Vagina (tissue), 2 donors: ENCODE data around the gene STK35. TPM values are rescaled to one million over a fixed set of nuclear protein-coding genes. Genes with fewer than 3 reads are reported as not detected.

Source experiments
- DNase-seq, 2 donors: peaks; one replicate each; pipeline ENCODE4 v3.0.0-alpha.2; 2017; ENCODE audit errors: extremely low spot score in 2 of 2
- H3K27ac ChIP-seq: fragments of 200-600 bp; sonication (generic); one replicate; pipeline ENCODE4 v1.5.1; 2019
- H3K27me3 ChIP-seq: fragments of 200-600 bp; sonication (generic); one replicate; pipeline ENCODE4 v1.5.1; 2019
- H3K36me3 ChIP-seq, 2 donors: fragments of 200-600 bp; sonication (generic); one replicate each; pipeline ENCODE4 v1.5.1; 2017 to 2019
- H3K4me1 ChIP-seq: fragments of 200-600 bp; sonication (generic); one replicate; pipeline ENCODE4 v1.5.1; 2019
- H3K4me3 ChIP-seq, 2 donors: fragments of 200-600 bp; sonication (generic); 1 replicate in 1 of 2; 2 replicates in 1 of 2; pipeline ENCODE4 v1.5.1; 2016 to 2019
- H3K9me3 ChIP-seq: fragments of 200-600 bp; sonication (generic); one replicate; pipeline ENCODE4 v1.5.1; 2019
- POLR2A ChIP-seq, 2 donors: fragments of 450-650 bp; IDR thresholded peaks; one replicate each; pipeline ENCODE4 v1.6.1; 2017; ENCODE audit warnings: antibody characterized with exemption in 2 of 2, mild to moderate bottlenecking in 2 of 2, moderate library complexity in 2 of 2
- POLR2AphosphoS5 ChIP-seq, 2 donors: sonication (generic); formaldehyde crosslinking; IDR thresholded peaks; one replicate each; pipeline ENCODE4 v1.9.0; 2017; ENCODE audit warnings: antibody characterized with exemption in 2 of 2, mild to moderate bottlenecking in 2 of 2, low read depth in 1 of 2; ENCODE audit not compliant: insufficient read depth in 1 of 2
- intact Hi-C: fragments of 100-400 bp; cut with DNase I; formaldehyde crosslinking; loops from one replicate; pipeline ENCODE4 v1.15.1; 2023
- total RNA-seq: library from RNA; depleted of rRNA; stranded (reverse); fragments of >200 nt; gene quantifications from one replicate; pipeline ENCODE4 v1.2.3, GENCODE V29; 2016
- TF ChIP-seq, protein P1 (sequence below), 3 experiments: fragments of 450-650 bp in 2 of 3; fragments of 200-600 bp in 1 of 3; sonication (generic) in 1 of 3; IDR thresholded peaks; one replicate each; pipeline ENCODE4 v1.5.1; 2017 to 2019; ENCODE audit warnings: antibody characterized with exemption in 3 of 3, mild to moderate bottlenecking in 2 of 3, moderate library complexity in 2 of 3

STK35 gene
- total RNA-seq, 1 donor from 2014 or later, result 11.5 TPM

DNA sequence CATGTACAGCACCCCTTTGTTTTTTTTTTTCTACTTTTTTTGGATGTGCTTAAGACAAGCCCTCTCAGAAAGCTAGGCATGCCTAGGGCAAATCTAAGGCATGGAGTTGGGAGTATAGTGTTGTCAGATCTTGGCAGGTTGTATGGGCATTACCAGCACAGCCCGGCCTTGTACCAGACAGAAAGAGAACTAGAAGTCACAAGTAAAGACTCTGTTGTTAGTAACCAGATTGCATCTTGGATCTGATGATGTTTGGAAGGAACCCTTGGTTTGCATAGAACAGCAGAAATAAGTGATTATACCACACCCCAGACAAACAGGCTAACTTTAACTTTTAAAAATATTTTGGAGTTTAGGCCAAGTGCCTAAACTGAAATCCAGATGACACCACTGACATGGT lies 25.6 kb downstream of the STK35 start:
- Histone ChIP-seq H3K27ac (no peak overlapping the region), H3K4me3 (no peak overlapping the region), H3K4me1 (peaks cover 76% of the 10 kb centered on the region), H3K36me3 (no peaks in the 10 kb centered on the region), H3K27me3 (no peaks in the 10 kb centered on the region), H3K9me3 (no peaks in the 10 kb centered on the region)
- DNase-seq, result no peak
- TF ChIP-seq, protein P1, sequence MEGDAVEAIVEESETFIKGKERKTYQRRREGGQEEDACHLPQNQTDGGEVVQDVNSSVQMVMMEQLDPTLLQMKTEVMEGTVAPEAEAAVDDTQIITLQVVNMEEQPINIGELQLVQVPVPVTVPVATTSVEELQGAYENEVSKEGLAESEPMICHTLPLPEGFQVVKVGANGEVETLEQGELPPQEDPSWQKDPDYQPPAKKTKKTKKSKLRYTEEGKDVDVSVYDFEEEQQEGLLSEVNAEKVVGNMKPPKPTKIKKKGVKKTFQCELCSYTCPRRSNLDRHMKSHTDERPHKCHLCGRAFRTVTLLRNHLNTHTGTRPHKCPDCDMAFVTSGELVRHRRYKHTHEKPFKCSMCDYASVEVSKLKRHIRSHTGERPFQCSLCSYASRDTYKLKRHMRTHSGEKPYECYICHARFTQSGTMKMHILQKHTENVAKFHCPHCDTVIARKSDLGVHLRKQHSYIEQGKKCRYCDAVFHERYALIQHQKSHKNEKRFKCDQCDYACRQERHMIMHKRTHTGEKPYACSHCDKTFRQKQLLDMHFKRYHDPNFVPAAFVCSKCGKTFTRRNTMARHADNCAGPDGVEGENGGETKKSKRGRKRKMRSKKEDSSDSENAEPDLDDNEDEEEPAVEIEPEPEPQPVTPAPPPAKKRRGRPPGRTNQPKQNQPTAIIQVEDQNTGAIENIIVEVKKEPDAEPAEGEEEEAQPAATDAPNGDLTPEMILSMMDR (IDR thresholded peaks at IDR 0.05), result no peak
- TF ChIP-seq POLR2A (IDR thresholded peaks at IDR 0.05) (no peak), POLR2AphosphoS5 (IDR thresholded peaks at IDR 0.05; ENCODE audit: insufficient read depth in 1 of 2, low read depth in 1 of 2) (no peak)
- intact Hi-C loops, result no loop called here

DNA sequence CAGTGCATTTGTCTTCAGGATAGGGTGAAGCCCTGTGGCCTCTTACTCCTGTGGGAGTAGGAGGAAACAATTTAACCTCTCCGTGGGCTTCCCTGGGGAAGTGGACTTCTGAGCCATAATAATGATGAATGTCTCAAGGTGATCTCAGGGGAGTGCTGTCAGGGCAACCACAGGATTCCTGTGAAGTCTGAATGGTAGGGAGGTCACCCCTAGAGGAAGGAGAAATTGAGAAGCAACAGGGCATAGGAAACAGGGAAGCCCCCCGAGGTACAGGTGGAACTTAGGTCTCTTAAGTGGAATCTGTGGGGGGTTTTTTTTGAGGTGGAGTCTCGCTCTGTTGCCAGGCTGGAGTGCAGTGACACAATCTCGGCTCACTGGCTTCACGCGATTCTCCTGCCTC lies 26.9 kb downstream of the STK35 start:
- intact Hi-C loops, result no loop called here
- H3K27me3 ChIP-seq, result no peaks in the 10 kb centered on the region
- no peak for TF ChIP-seq POLR2A (IDR thresholded peaks at IDR 0.05)
- TF ChIP-seq, protein P1 (IDR thresholded peaks at IDR 0.05), result no peak
- TF ChIP-seq POLR2AphosphoS5 (IDR thresholded peaks at IDR 0.05; ENCODE audit: insufficient read depth in 1 of 2, low read depth in 1 of 2), result no peak
- no peaks in the 10 kb centered on the region for H3K36me3 ChIP-seq
- no peak overlapping the region for H3K27ac ChIP-seq
- H3K9me3 ChIP-seq, result no peaks in the 10 kb centered on the region
- peaks cover 76% of the 10 kb centered on the region for H3K4me1 ChIP-seq
- no peak for DNase-seq
- H3K4me3 ChIP-seq, result no peak overlapping the region

DNA sequence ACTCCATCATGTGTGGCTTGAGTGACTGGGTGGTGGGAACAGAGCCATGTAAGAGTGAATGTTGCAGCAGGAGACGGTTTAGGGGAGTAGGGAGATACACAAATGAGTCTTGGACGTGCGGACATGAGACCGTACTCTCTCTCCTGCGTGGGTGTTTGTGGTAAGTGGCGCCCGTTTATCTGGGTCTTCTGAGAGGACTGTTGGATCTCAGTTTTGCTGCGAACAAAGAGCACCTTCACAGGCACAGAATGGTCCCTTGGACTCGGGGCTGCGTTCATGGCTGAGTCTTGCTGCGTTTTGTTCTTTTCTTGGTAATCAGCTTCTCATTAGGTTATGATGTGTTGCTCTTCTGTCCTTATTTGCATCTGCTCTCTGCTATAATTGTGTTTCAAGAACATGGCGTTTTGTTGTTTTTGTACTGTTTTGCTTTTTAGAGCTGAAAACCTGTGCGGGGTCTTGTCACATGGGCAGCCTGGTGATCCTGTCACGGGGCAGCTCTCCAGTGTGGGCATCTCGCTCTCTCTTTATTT lies 28.5 kb downstream of the STK35 start:
- Histone ChIP-seq H3K27me3 (no peaks in the 10 kb centered on the region), H3K27ac (no peak overlapping the region), H3K4me3 (no peak overlapping the region), H3K9me3 (no peaks in the 10 kb centered on the region), H3K4me1 (peaks cover 81% of the 10 kb centered on the region), H3K36me3 (no peaks in the 10 kb centered on the region)
- intact Hi-C loops, result no loop called here
- TF ChIP-seq, protein P1 (IDR thresholded peaks at IDR 0.05), result no peak
- no peak for TF ChIP-seq POLR2A (IDR thresholded peaks at IDR 0.05)
- no peak for TF ChIP-seq POLR2AphosphoS5 (IDR thresholded peaks at IDR 0.05; ENCODE audit: insufficient read depth in 1 of 2, low read depth in 1 of 2)
- DNase-seq, result no peak

DNA sequence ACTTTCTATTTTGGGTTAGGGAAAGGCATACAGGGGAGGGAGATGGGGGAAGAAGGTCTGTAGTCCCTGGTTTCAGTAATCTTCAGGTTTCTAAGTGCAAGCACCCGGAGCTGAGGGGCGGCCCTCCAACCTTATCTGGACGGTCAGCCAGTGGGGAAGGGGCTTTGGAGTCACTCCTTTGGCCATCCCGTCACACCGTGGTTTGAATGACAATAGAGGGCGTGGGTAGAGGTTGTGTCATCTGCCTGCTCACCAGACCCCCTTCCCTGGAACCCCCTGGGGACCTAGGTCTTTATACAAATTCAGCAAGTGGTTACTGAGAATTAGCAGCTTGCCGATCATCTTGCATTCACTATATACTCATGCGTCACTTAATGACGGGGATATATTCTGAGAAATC lies 29.1 kb downstream of the STK35 start:
- Histone ChIP-seq H3K4me3 (no peak overlapping the region), H3K36me3 (no peaks in the 10 kb centered on the region), H3K27ac (no peak overlapping the region), H3K9me3 (no peaks in the 10 kb centered on the region), H3K27me3 (no peaks in the 10 kb centered on the region), H3K4me1 (peaks cover 84% of the 10 kb centered on the region)
- TF ChIP-seq, protein P1 (IDR thresholded peaks at IDR 0.05), result no peak
- TF ChIP-seq POLR2A (IDR thresholded peaks at IDR 0.05), result no peak
- no peak for TF ChIP-seq POLR2AphosphoS5 (IDR thresholded peaks at IDR 0.05; ENCODE audit: insufficient read depth in 1 of 2, low read depth in 1 of 2)
- no peak for DNase-seq
- intact Hi-C loops, result no loop called here

DNA sequence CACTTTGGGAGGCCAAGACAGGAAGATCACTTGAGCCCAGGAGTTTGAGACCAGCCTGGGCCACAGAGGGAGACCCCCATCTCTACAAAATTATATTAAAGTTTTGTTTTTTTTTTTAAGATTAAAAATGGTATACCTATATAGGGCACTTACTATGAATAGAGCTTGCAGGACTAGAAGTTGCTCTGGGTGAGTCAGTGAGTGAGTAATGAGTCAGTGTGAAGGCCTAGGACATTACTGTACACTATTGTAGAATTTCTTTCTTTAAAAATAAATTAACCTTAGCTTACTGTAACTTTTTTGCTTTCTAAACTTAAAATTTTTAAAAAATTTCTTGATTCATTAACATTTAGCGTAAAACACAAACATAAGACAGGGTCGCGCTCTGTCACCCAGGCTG lies 29.7 kb downstream of the STK35 start:
- H3K27me3 ChIP-seq, result no peaks in the 10 kb centered on the region
- intact Hi-C loops, result no loop called here
- H3K4me1 ChIP-seq, result peaks cover 83% of the 10 kb centered on the region
- H3K9me3 ChIP-seq, result no peaks in the 10 kb centered on the region
- TF ChIP-seq, protein P1 (IDR thresholded peaks at IDR 0.05), result no peak
- TF ChIP-seq POLR2AphosphoS5 (IDR thresholded peaks at IDR 0.05; ENCODE audit: insufficient read depth in 1 of 2, low read depth in 1 of 2), result peak in 1 of 2 donors; percentile 24
- no peak for DNase-seq
- no peak overlapping the region for H3K4me3 ChIP-seq
- no peak overlapping the region for H3K27ac ChIP-seq
- H3K36me3 ChIP-seq, result no peaks in the 10 kb centered on the region
